ENCODE data around the gene SORBS2. TPM values are rescaled to one million over a fixed set of nuclear protein-coding genes. Genes with fewer than 3 reads are reported as not detected.

SORBS2 gene
- total and polyA plus RNA-seq, 2 of the 8 experiments (the other 6 are each of a cell fraction or from before 2014, with no cell fraction given), result 73.0 to 87.1 TPM

DNA sequence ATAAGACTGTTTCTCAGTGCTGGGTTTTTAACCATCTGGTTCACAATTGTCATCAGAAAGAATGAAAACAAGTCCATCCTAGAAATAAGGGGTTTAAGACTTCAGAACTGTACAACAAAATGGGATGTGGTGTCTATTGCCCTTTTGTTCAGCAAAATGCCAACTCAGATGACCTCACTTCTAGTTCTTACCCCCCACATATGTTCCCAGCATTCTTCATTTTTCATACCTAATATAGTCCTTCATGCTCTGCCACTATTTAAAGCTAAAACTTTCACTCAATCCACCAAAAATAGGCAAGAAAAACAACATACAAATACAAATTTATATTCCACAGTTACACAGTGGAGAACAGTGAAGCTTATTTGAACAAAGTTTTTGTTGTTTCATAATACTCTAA lies 111.4 kb downstream of the SORBS2 start (continued):
- TF ChIP-seq CHD1 (IDR thresholded peaks at IDR 0.05; ENCODE audit: low read depth, low read length), result no peak
